GM12878 (cell line): Measurements from ENCODE around the gene DDX31. TPM values are rescaled to one million over a fixed set of nuclear protein-coding genes. Genes with fewer than 3 reads are reported as not detected.

Experiments used
- ATAC-seq: fragments of 200-7000 bp; cut with Tn5 transposase; 3 replicates; pipeline ENCODE4 v1.9.1; 2020; ENCODE audit warnings: mild to moderate bottlenecking, moderate library complexity
- BruUV-seq: library from RNA; stranded (reverse); fragments of 400-500 nt; replicated peaks from 2 replicates; lab custom pipeline; 2021; lab: Mats Ljungman, UMichigan
- CTCF ChIA-PET: fragments of 300-600 bp; sonication (Branson Sonifier 250); formaldehyde crosslinking; extraction: SDS; loops from one replicate; lab custom pipeline; 2021; ENCODE audit warnings: inconsistent platforms; lab: Yijun Ruan, JAX
- POLR2A ChIA-PET: fragments of 350-600 bp; formaldehyde crosslinking; extraction: SDS; loops from one replicate; lab custom pipeline; 2021; ENCODE audit warnings: inconsistent platforms; lab: Charles Lee
- RAD21 ChIA-PET: fragments of 300-600 bp; sonication (Branson Sonifier 250); formaldehyde crosslinking; loops from one replicate; lab custom pipeline; 2023; ENCODE audit warnings: antibody characterized with exemption; ENCODE audit not compliant: unreplicated experiment; lab: Charles Lee
- SMC1A ChIA-PET: fragments of 300-600 bp; sonication (Branson Sonifier 250); formaldehyde crosslinking; loops from one replicate; lab custom pipeline; 2023; ENCODE audit not compliant: unreplicated experiment, uncharacterized antibody; lab: Charles Lee
- DNase-seq: peaks from one replicate; pipeline ENCODE4 v3.0.0-alpha.2; 2011; ENCODE audit warnings: low read depth, low spot score
- FAIRE-seq: peaks from 3 replicates; lab custom pipeline; 2011; peaks lifted over from hg19 to GRCh38; lab: Jason Lieb, UNC
- H2AFZ ChIP-seq: 2 replicates; pipeline ENCODE4 v1.6.0; 2011; ENCODE audit warnings: low read depth, low read length, control low read depth; ENCODE audit not compliant: control insufficient read depth
- H3K27ac ChIP-seq: 2 replicates; pipeline ENCODE4 v1.5.1; 2011; ENCODE audit warnings: control low read depth; ENCODE audit not compliant: control insufficient read depth, insufficient read depth
- H3K27me3 ChIP-seq, 2 experiments: replicated peaks in 1 of 2; 2 replicates each; pipeline versions ENCODE4 v1.6.0 to v1.6.1; 2011; ENCODE audit warnings: low read length in 1 of 2; ENCODE audit not compliant: control insufficient read depth in 2 of 2, insufficient read depth in 2 of 2
- H3K36me3 ChIP-seq, 2 experiments: 2 replicates each; pipeline ENCODE4 v1.5.1; 2011; ENCODE audit warnings: low read length in 1 of 2; ENCODE audit not compliant: control insufficient read depth in 2 of 2, insufficient read depth in 2 of 2
- H3K4me1 ChIP-seq: 2 replicates; pipeline ENCODE4 v1.6.1; 2011; ENCODE audit warnings: mild to moderate bottlenecking, low read length, moderate library complexity, mixed read lengths; ENCODE audit not compliant: control insufficient read depth, insufficient read depth
- H3K4me2 ChIP-seq: 2 replicates; pipeline ENCODE4 v1.6.0; 2011; ENCODE audit warnings: control low read depth; ENCODE audit not compliant: control insufficient read depth, insufficient read depth
- H3K4me3 ChIP-seq: fragments of 200-600 bp; sonication (generic); 2 replicates; pipeline ENCODE4 v1.5.1; 2016
- H3K79me2 ChIP-seq: 2 replicates; pipeline ENCODE4 v1.6.0; 2011; ENCODE audit warnings: low read length; ENCODE audit not compliant: control insufficient read depth, insufficient read depth
- H3K9ac ChIP-seq: 2 replicates; pipeline ENCODE4 v1.8.0; 2011; ENCODE audit warnings: low read length, control low read depth, mixed read lengths; ENCODE audit not compliant: control insufficient read depth, insufficient read depth
- H3K9me3 ChIP-seq: replicated peaks from 3 replicates; pipeline ENCODE4 v1.5.1; 2011; ENCODE audit warnings: mild to moderate bottlenecking, low read length; ENCODE audit not compliant: control insufficient read depth, insufficient read depth
- H4K20me1 ChIP-seq: 2 replicates; pipeline ENCODE4 v1.6.0; 2011; ENCODE audit not compliant: control insufficient read depth, insufficient read depth
- CBX3 ChIP-seq: fragments of 200-600 bp; sonication (generic); IDR thresholded peaks from 2 replicates; pipeline ENCODE4 v1.6.1; 2016; ENCODE audit warnings: low read depth, borderline replicate concordance
- EZH2 ChIP-seq: IDR thresholded peaks from 2 replicates; pipeline ENCODE4 v1.6.1; 2012; ENCODE audit warnings: low read depth, mild to moderate bottlenecking, control low read depth, inconsistent platforms, low read length, borderline replicate concordance; ENCODE audit not compliant: control insufficient read depth
- KDM1A ChIP-seq: fragments of 200-600 bp; sonication (generic); IDR thresholded peaks from 2 replicates; pipeline ENCODE4 v1.6.1; 2016; ENCODE audit warnings: borderline replicate concordance
- SPI1 ChIP-seq: IDR thresholded peaks from 2 replicates; pipeline ENCODE4 v1.6.1; 2011; ENCODE audit warnings: low read depth, mild to moderate bottlenecking, low read length, moderate library complexity, borderline replicate concordance; ENCODE audit not compliant: insufficient read depth
- WGBS: methylation state at CpG from one replicate; pipeline ENCODE4 v1.1.6; 2016; ENCODE audit warnings: low lambda C conversion rate; ENCODE audit not compliant: insufficient replicate concordance, insufficient coverage; ENCODE audit errors: missing lambda C conversion rate; 5-methylcytosine and 5-hydroxymethylcytosine counted together
- in situ Hi-C: fragments of 300-500 bp; cut with MboI; formaldehyde crosslinking; loops from 9 replicates; pipeline ENCODE4 v1.14.3; 2018; ENCODE audit warnings: mixed read lengths
- intact Hi-C: fragments of 100-400 bp; cut with micrococcal nuclease; formaldehyde crosslinking; loops from one replicate; pipeline ENCODE4 v1.14.2; 2022; ENCODE audit not compliant: unreplicated experiment
- polyA plus RNA-seq, 11 experiments: library from polyadenylated mRNA; depleted of rRNA in 4 of 11; unstranded in 6 of 11; stranded (reverse) in 5 of 11; fragments of >200 nt; fragmentation: Nextera tagmentation in 4 of 11; fragmentation: Illumina TruSeq in 1 of 11; extraction: Ambion mirVana in 4 of 11; extraction: Trizol in 1 of 11; gene quantifications; 1 replicate in 1 of 11; 2 replicates in 10 of 11; pipeline versions ENCODE4 v1.2.1 to v1.2.3, GENCODE V29; 2011 to 2016; ENCODE audit warnings: inconsistent platforms in 2 of 11, missing spikeins in 2 of 11, low read depth in 1 of 11
- total RNA-seq, 4 experiments: library from RNA; depleted of rRNA in 3 of 4; stranded (reverse); fragments of >200 nt in 3 of 4; fragmentation: Illumina TruSeq in 1 of 4; extraction: Trizol in 1 of 4; gene quantifications; 2 replicates each; pipeline versions ENCODE4 v1.2.1 to v1.2.3, GENCODE V29; 2013 to 2021
- TF ChIP-seq, protein P1 (sequence below): fragments of 450-650 bp; IDR thresholded peaks from 2 replicates; pipeline ENCODE4 v1.6.1; 2014; ENCODE audit warnings: mild to moderate bottlenecking

The DDX31 gene
- total and polyA plus RNA-seq, 10 of the 15 experiments (the other 5 are each of a cell fraction or from before 2014, with no cell fraction given): 12.1 to 30.8 (median 20.8) TPM

DNA sequence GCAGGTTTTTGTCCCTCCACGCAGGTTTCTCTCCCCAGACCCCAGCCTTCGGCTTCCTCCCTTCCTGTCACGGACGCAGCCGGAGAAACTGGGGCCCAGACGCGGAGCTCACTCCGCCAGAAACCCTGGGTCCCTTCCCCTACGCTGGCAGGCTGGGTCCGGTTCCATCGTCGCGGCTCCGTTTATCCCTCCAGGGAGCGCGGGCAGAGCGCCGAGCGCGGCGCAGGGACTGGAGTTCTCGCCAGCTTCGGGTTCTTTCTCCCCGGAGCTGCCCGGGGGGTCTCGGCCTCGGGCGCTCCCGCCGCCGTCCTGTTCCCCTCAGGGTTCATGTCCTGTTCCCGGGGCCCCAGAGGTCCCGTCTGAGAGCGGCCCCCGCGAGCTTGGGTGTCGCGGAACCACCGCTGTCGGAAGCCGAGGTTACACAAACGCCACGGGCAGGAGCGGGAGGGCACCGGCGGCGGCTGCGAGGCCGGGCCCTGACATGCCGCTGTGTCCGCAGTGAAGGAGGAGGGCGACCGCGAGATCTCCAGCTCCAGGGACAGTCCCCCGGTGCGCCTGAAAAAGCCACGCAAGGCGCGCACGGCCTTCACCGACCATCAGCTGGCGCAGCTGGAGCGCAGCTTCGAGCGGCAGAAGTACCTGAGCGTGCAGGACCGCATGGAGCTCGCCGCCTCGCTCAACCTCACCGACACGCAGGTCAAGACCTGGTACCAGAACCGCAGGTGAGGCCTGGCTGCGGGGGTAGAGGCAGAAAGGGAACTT lies 82.8 kb downstream of the DDX31 start (continued):
- TF ChIP-seq, protein P1, sequence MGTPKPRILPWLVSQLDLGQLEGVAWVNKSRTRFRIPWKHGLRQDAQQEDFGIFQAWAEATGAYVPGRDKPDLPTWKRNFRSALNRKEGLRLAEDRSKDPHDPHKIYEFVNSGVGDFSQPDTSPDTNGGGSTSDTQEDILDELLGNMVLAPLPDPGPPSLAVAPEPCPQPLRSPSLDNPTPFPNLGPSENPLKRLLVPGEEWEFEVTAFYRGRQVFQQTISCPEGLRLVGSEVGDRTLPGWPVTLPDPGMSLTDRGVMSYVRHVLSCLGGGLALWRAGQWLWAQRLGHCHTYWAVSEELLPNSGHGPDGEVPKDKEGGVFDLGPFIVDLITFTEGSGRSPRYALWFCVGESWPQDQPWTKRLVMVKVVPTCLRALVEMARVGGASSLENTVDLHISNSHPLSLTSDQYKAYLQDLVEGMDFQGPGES: no peak

DNA sequence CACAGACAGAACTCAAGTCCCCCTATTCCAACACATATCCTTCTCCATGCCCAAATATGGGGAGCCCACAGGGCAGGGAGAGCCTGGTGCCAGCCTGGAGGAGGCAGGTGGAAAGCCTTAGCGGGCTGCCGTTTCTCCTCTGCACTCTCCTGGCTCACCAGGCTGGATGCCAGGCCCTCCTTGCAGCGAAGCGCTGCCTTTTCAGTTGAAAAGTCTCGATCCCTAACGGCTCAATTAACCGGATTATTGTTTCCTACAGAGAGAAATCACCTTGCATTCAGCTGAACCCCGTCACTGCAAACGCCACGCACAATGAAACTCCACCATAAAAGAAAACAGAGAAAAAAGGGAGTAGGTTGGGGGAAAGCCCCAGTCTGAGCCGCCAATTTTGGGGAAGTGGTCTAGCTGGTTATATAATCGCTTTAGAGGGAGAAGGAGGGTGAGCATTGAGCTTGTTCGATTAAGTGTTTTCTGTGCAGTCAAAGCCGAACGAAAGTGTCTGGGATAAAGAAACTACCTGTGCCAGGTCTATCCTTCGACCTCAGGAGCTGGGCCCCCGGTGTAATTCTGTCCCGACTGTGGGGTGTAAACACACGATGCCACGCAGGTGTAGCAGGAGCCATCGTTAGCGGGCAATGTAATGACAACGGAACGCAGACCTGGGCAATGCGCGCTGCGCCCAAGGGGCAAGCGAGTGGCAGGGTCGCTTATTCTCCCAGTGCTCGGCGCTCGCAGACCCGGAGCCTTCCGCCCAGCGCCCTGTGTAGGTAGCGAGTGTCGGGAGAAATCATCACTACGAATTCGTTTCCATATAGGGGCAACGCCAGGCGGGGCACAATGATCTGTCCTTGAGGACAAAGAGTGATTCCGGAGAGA lies 83.6 kb downstream of the DDX31 start:
- in situ Hi-C loops: no loop called here
- ATAC-seq (no peak; the same call in 2 of the 3 replicates), FAIRE-seq (no peak)
- ChIA-PET POLR2A (no interaction called here), CTCF (interaction anchor here (0.6 kb wide), 1 partner anchor 739 kb away, joined by 3 read pairs; no protein-coding TSS in a partner anchor)
- Histone ChIP-seq H3K9me3 (no peaks in the 10 kb centered on the region), H3K4me2 (no peak overlapping the region), H3K4me3 (no peak overlapping the region), H3K9ac (no peak overlapping the region)
- 29% methylated on average over 42 of the region's 42 CpGs for WGBS
- TF ChIP-seq KDM1A (no peak), CBX3 (no peak), SPI1 (peak; percentile 70; the same call in 1 of the 2 replicates), EZH2 (0 out of 2 replicates have a peak, but pooled peaks have one; percentile 21)
- TF ChIP-seq, all 136 proteins: peak for 2
- H3K27me3 ChIP-seq: peaks cover 25 to 30% of the 10 kb centered on the region in 2 experiments
- ChIA-PET SMC1A (no interaction called here), RAD21 (no interaction called here)
- no TSS peak for BruUV-seq
- intact Hi-C loops: no loop called here
- H3K4me1 ChIP-seq: no peaks in the 10 kb centered on the region
- H4K20me1 ChIP-seq: peaks cover 5% of the 10 kb centered on the region
- DNase-seq: no peak
- H3K27ac ChIP-seq: no peak overlapping the region
- no peak overlapping the region for H2AFZ ChIP-seq
- no peaks in the 10 kb centered on the region for H3K79me2 ChIP-seq
- H3K36me3 ChIP-seq: no peaks in the 10 kb centered on the region
